DMS114 treated with DMSO at 0.1 percent for 48 hours (cell line): Measurements from ENCODE around the gene MYBPHL.

Experiments
- DNase-seq: peaks from one replicate; lab custom pipeline; 2025; ENCODE audit not compliant: unreplicated experiment; lab: John Stamatoyannopoulos, UW

The MYBPHL gene

GRCh38 chr1:109253803-109254620 is 52.8 kb downstream of the MYBPHL start:
- DNase-seq: no peak

DNA sequence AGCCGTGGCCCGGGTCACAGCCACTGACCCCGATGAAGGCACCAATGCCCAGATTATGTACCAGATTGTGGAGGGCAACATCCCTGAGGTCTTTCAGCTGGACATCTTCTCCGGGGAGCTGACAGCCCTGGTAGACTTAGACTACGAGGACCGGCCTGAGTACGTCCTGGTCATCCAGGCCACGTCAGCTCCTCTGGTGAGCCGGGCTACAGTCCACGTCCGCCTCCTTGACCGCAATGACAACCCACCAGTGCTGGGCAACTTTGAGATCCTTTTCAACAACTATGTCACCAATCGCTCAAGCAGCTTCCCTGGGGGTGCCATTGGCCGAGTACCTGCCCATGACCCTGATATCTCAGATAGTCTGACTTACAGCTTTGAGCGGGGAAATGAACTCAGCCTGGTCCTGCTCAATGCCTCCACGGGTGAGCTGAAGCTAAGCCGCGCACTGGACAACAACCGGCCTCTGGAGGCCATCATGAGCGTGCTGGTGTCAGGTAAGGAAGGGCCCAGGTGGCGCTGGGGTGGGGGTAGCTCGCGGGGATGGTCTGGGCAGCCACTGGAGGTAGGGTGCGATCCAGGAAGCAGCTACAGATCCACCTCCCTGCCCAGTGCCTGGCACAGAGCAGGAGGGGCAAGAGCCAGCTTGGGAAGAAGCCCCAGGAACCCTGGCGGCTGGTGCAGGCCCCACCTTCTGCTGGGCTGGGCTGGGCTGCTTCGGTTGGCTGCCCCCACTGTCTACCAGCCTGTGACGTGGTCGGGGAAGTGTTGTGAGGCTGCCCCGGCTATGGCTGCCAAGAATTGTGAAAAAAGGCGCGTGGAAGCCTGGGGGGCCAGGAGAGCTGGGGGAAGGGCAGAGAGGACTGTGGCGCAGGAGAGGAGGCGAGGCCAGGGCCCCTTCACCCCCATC is 53.7 kb downstream of the MYBPHL start:
- DNase-seq: no peak

GRCh38 chr1:109252167-109252892 is 54.5 kb downstream of the MYBPHL start:
- no peak for DNase-seq

DNA sequence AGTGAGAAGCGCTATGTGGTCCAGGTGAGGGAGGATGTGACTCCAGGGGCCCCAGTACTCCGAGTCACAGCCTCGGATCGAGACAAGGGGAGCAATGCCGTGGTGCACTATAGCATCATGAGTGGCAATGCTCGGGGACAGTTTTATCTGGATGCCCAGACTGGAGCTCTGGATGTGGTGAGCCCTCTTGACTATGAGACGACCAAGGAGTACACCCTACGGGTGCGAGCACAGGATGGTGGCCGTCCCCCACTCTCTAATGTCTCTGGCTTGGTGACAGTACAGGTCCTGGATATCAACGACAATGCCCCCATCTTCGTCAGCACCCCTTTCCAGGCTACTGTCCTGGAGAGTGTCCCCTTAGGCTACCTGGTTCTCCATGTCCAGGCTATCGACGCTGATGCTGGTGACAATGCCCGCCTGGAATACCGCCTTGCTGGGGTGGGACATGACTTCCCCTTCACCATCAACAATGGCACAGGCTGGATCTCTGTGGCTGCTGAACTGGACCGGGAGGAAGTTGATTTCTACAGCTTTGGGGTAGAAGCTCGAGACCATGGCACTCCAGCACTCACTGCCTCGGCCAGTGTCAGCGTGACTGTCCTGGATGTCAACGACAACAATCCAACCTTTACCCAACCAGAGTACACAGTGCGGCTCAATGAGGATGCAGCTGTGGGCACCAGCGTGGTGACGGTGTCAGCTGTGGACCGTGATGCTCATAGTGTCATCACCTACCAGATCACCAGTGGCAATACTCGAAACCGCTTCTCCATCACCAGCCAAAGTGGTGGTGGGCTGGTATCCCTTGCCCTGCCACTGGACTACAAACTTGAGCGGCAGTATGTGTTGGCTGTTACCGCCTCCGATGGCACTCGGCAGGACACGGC is 55.3 kb downstream of the MYBPHL start:
- DNase-seq: no peak

- DNase-seq: no peak
Observed at GRCh38 chr1:109250454-109251276, 56.1 kb downstream of the MYBPHL start.

DNA sequence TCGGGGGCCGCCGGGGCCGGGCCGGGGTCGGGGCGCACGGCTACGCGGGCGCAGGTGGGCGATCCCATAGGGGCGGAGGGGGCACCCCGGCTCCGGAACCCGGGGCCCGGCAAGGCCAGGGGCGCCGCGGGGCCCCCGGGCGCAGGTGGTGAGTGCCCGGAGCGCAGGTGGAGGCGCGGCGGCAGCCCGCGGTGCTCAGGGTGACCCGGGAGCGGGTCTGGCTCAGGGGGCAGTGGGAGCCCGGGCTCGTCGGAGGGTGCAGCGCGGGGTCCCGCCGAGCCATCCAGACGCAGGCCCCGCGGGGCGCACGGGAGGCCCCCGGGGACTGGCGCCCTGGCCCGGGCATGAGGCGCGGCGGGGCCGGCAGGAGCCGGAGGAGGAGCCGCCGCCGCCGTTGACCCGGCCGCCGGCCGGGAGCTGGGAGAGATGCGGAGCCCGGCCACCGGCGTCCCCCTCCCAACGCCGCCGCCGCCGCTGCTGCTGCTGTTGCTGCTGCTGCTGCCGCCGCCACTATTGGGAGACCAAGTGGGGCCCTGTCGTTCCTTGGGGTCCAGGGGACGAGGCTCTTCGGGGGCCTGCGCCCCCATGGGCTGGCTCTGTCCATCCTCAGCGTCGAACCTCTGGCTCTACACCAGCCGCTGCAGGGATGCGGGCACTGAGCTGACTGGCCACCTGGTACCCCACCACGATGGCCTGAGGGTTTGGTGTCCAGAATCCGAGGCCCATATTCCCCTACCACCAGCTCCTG is 57.0 kb downstream of the MYBPHL start:
- no peak for DNase-seq

DNA sequence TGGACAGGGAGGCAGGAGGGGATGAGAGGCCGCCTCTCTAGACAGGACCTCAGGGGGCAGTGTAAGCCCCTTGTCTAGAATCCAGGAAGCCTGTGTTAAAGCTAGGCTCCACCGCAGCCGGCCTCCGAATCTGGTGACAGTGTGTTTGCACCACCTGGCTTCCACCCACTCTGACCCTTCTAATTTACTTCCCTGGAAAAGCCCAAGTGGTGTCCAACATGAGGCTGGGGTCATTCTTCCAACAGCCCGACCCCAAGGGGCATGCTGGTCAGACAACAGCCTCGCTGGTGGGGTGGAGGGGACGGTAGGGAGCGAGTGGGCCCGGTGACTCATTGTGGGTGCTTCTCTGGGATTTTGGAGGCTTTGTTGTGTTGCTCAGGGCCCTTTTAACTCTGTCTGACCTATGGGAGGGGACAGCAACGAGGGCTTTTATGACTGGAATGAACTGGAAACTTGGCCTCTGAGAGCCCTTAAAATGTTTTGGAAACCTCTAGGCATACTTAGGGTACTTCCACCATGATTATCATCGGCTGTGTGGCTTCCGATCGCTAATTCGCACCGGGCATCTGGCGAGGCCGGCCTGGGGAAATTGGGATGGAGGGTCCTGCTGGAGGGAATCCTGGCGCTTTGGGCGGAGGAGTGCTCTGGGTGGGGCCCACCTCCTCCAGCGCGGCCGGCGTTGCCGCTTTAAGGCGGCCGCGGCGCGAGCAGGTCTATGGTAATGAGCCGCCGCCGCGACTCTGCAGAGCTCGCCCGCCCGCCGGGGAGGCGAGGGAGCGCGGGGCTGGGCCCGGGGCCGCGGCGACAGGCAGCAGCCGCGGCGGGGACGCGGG is 57.8 kb downstream of the MYBPHL start, which contains the start of gene CELSR2:
Gene CELSR2, plus strand, starts transcription at position 743 of the 833 bp plus-strand sequence. CDS start 541 bp downstream, outside the sequence.
- peak; percentile 46 for DNase-seq

DNA sequence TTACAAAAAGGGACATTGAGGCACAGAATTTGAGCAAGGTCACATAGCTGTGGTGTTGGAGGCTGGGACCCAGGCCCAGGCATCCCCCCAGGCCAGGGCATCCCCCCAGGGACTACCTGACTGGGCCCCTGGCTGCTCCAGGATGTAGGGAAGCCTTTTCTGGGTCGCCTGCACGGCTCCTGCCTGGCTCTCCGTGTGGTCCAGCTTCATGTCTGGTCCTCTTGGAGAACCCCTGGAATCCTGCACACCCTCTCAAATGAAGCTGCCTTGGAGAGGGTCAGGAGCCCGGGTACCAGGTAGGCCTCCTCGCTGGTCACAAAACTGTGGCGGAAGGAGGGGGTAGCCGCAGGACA is 58.4 kb downstream of the MYBPHL start:
- no peak for DNase-seq

DNA sequence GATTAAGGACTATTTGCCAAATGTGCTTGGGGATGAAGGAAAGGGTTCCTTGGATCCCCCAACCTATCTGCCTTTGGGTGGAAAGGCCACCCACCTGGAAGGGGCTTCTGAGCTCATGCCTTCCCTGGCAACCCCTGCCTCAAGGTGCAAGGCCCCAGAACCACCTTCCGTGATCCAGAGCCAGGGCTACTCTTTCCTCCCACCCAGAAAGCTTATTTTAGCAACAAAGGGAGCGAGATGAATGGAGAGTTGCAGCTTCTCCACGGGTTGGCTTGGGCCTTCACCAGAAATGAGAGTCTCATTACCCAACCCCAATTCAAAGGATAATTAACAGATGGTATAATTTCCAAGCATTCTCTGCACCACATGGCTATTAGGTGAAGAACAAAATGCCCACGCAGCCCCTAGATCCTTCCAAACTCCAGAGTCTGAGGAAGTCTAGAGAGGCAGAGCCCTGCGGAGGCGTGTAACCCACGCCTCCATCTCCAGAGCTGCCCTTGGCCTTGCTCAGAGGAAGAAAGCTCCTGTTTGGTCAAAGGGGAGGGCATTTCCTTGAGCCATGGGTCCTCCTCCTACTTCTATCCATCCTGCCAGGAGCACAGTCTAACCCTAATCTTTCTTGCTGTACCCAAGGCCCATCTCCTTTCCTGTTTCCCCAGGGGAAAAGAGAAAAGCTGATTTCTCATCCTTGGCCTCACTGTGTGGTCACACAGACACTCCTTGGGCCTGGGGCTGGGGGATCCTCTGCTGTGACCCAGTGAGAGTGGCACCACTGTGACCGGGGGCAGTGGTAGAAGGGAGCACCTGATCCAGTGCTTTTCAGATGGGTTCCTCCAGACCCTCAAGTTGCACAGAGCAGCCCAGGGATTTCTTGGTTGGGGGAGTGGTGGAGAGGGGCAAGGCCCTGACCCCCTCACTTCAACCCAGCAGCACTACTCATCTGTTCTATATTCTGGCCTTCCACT is 59.1 kb downstream of the MYBPHL start:
- DNase-seq: no peak

DNA sequence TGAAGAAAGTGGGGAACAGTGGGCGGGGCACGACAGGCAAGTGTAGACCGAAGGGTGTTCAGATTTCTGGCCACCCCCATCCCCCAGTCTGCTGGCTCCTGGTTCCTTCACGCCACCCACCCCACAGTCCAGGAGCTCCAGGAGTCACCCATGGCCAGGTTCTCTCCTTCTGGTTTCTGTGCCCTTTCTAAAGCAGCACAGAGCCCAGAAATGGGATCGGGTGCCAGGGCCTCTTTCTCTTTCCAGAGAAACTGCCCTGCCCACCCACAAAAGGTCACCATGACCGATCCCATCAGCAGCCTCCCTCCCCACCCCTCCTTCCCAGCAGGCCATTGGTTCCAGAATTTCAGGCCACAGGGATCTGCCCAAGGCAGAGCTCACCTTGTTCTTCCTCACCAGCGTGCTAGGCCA is 60.7 kb downstream of the MYBPHL start:
- DNase-seq: no peak

DNA sequence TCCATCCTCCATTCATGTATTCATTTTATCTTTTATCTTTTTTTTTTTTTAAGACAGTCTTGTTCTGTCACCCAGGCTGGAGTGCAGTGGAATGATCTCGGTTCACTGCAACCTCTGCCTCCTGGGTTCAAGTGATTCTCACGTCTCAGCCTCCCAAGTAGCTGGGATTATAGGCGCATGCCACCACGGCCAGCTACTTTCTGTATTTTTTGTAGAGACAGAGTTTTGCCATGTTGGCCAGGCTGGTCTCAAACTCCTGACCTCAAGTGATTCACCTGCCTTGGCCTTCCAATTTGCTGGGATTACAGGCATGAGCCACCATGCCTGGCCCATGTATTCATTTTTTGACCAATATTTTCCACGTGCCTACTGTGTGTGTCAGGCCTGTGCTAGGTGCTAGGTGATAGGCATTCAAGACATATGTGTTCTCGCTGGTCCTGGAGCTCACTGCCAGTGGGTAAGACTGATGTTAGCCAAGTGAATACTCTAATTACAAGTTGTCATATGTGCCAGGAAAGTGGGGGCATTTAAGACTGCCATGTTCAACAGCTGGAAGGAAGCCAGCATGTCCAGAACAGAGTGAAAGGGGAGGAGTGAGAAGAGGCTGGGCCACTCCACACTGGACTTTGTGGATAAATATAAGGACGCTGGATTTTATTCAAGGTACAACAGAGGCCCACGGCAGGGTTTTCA is 62.8 kb downstream of the MYBPHL start:
- no peak for DNase-seq

DNA sequence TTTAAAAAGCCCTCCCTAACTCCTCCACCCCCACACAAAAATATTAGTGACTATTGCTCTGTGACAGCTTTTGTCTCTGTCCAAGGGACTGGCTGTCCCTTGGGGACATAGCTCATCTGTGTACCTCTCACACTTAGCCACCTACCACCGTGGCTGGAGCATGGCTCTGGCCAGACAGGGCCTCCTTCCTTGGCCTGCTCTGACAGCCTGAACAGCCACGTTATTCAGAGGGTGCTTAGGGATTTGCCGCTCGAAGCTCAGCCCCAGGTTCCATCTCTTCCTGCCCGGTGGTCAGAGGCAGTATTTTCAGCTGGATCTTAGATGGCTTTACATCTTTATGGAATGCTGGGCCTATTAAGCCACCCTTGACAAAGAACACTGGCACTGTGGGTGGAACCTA is 63.6 kb downstream of the MYBPHL start:
- no peak for DNase-seq

DNA sequence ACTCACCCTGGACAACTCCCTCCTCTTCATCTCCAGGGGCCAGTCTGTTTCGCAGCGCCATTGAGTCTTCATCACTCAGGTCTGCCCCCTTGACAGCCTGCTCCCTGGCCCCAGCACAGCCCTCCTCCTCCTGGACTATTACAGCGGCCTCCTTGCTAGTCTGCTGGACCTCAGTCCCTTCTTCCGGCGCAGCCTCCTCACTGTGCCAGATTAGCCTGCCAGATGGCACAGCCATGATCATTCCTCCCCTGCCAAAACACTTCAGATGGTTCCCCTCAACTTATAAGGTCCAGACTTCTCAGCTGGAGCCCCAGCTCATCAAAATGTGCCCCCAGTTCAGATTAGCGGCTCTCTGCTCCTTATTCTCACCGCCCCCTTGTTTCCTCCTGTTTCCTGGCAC is 64.4 kb downstream of the MYBPHL start:
- no peak for DNase-seq
